Measurements from ENCODE around the gene PPP2R3B.
"Not testable (repeated sequence)": the region's sequence is repeated elsewhere in the genome, so short reads cannot be mapped to it uniquely, and the experiment has no call there.

PPP2R3B gene

DNA sequence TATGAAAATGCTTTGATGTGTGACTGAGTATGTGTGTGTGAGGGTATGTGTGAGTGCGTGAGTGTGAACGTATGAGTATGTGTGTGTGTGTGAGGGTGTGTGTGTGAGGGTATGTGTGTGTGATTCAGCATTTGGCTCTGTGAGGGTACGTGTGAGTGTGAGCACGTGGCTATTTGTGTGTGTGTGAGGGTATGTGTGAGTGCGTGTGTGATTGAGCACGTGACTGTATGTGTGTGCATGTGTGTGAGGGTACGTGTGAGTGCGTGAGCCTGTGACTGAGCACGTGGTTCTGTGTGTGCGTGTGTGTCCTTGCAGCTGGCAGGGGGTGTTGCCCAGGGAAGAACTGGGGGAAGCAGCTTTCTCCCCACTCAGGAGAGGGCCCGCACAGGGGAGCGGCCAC, 16.1 kb upstream of the PPP2R3B start:
- peak; percentile 5 for DNase-seq

DNA sequence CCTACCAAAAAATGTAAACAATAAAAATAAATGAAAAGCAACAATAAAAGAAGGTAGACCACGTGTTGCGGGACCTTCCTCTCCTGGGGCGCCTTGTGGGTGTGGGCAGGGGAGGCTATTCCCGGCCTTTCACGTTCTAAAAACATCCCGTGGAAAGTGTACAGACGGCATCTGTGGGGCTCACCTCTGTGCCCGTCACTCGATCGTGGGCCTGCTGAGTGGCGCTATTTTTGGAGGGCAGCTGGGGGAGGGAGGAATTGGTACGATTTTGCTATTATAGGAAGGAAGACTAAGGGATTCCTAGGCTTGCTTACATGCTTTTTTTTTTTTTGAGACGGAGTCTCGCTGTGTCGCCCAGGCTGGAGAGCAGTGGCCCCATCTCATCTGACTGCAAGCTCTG, 13.6 kb upstream of the PPP2R3B start:
- DNase-seq = no peak

DNA sequence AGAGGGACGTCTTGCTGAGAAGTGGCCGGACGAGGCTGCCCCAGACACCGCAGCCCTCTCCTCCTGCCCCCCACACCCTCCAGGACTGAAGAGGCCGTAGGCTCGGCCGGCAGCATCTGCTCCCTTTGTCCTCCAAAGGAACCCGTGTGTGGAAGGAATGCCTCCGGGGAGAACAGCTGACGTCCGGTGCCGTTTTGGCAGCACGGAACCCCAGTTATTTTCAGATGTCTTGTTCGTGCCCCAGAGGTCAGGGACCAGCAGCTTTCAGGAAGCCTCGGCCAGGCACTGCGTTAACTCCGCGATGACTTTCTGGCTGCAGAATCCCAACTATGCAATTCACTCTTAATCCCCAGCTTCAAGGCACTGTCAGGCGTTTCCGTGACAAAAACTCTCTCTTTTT, 10.9 kb upstream of the PPP2R3B start:
- DNase-seq = no peak

DNA sequence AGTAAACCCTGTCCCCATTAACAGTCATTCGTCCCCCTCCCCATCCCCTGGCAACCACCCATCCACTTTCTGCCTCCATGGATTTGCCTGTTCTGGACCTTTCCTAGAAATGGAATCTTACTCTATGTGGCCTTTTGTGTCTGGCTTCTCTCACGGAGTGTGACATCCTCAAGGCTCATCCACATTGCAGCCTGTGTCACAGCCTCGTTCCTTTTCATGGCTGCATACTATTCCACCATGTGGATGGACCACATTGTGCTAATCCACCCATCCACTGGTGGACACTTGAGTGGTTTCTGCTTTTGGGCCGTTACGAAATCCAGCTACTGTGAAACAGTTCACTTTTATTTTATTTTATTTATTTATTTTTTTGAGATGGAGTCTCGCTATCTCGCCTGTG, 8.1 kb upstream of the PPP2R3B start:
- DNase-seq = no peak

DNA sequence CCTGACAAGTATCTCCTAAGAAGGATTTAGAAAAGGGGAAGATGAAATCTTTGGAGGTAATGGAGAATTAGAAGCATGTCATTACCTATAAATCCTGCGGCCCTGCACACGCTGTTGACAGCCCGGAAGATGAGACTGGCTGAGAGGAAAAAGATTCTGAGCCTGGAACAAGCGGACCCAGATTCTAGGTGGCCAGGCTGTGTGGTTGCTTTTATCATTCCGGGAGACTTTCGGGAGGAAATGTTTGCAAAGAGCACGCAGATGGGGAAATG, 5.8 kb upstream of the PPP2R3B start:
- DNase-seq = no peak

DNA sequence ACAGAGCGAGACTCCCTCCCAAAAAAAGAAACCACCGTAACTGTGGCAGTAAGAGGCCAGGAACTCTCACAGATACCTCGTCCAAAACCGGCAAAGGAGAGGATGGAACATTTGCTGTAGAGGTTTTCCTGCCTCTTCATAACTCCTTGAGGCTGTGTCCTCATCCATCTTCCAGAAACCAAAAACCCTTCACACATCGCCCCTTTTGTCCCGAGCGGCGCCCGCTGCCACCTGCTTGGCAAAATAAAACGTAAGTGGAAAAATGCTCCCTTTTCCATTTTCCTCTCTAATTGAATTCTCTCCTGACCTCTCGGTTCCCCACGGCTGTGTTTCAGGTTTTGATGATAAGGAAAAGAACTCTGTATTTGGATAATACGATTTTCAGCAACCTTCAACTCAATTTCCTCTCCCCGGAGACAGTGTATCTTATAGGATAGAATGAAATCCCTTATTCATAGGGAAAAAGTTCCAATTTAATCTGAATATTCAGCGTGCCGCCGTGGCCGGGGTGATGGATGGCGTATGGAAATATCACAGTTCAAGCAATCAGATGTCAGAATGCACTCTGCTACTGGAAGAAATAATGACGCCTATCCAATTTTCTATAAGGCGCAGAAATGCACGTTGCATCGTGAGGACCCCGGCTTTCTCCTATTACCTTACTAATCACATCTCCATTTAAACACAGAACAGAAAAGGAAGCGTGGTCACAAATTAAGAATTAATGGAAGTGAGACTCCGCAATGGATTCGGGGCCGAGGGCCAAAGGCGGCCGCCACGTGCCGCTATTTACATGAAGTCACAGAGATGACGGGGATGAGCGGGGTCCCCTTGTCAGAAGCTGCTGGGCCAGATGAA, 5.2 kb upstream of the PPP2R3B start:
- DNase-seq = no peak

DNA sequence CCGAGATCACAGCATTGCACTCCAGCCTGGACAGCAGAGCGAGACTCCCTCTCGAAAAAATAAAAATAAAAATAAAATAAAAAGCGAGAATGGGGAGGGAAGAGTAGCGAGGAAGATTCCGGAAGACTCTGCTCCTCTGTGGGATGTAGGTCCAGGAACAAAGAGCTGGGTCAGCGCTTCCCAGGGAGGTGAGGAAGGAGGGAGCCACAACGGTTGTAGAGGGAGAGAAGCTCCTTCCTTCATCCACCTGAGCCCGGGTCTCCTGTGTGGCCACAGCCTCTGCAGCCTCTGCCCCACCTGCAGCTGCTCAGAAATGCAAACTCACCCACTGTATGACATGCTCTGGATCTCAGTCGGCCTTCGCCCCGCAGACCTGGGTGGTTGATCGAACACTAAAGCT, 3.8 kb upstream of the PPP2R3B start:
- no peak for DNase-seq

DNA sequence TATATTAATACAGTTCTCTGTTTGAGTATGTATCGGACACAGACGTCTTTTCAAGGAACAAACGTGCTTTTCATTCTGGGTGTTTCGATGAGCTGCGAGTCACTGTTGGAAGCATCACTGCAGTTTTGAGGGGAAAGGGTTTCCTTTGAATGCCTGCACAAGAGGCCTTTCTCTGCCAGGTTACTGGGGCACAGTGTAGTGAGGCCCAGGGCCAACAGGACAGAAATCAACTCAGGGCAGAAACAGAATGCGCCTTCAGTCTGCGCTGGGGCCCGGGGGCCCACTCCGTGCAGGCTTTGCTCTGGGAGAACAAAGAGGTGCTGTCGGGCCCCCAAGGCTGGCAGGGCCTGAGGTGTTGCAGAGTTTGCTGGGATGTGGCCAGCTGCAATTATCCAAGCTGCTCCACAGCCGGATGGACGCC, 2.3 kb upstream of the PPP2R3B start:
- DNase-seq = no peak

DNA sequence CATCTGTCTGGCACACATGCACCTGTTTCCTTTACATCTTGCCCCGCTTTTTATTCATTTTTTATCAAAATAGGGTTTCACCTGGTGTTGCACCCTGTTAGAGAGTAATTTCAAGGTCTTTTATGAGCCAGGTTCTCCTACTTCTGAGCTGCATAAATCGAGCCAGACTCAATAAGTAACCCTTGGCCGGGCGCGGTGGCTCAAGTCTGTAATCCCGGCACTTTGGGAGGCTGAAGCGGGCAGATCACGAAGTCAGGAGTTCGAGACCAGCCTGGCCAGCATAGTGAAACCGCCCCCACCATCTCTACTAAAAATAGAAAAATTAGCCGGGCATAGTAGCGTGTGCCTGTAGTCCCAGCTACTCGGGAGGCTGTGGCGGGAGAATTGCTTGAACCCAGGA, 1.0 kb upstream of the PPP2R3B start:
- DNase-seq = no peak

DNA sequence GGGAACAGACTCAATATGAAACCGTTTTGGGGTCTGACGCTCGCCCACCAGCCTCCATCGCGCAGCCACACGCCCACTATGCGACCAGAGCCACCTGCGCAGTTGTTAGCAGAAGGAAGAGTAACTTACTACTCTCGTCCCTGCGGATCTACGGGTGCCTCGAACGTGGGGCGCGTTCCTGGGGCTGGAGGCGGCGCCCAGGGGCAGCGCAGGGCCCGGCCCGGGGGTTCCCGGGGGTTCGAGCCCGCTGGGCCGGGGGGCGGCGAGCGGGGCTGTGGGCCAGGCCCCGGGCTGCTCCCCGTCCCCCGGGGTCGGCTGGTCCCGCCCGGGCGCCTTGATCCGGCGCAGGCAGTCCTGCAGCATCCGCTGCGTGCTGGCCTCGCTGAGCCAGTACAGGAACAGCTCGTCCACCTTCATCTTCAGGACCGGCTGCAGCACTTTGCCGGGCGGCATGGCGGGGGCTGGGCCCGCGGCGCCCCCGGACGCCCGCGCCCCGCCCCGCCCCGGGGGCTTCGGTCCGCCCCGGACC, 404 bp downstream of the PPP2R3B start:
- no peak for DNase-seq

DNA sequence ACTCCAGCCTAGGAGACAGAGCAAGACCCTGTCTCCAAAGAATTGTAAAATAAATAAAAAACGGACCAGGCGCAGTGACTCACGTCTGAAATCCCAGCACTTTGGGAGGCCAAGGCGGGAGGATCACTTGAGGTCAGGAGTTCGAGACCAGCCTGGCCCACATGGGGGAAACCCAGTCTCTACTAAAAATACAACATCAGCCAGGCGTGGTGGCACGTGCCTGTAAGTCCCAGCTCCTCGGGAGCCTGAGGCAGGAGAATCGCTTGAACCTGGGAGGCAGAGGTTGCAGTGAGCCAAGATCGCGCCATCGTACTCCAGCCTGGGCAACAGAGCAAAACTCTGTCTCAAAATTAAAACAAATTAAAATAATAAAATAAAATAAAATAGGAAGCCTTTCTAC, 971 bp downstream of the PPP2R3B start:
- DNase-seq = not testable (repeated sequence)

DNA sequence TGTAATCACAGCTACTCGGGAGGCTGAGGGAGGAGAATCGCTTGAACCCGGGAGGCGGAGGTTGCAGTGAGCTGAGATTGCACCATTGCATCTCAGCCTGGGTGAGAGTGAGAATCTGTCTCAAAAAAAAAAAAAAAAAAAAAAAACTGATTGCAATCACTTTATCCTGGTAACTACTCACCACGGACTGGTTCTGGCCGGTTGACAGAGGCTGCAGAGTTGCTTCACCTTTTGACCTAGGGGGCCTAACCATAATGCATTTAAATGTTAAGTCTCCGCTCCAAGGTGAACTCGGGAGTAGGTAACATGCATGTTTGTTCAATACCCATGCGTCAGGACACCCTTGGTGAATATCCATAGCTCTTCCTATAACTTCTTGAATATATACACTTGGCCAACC, 1.8 kb downstream of the PPP2R3B start:
- no peak for DNase-seq

DNA sequence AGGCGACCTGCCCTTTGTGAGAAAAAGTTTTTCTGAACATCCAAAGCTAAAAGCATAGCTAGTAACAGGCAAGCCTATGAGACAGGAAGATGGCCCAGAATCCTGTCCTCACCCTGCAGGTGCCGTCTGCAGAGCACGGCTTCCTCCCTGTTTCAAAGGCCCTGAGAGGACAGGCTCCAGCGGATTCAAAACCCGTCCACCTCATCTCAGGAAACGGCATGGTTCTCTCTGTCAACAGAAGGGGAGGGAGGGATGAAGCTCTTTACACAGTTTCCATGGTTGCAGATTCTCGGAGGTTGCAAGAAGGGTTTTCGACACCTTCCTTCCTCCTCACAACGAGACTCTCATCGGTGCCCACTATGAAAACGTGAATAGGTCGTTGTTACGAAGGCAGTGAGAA, 8.3 kb downstream of the PPP2R3B start:
- DNase-seq = no peak

DNA sequence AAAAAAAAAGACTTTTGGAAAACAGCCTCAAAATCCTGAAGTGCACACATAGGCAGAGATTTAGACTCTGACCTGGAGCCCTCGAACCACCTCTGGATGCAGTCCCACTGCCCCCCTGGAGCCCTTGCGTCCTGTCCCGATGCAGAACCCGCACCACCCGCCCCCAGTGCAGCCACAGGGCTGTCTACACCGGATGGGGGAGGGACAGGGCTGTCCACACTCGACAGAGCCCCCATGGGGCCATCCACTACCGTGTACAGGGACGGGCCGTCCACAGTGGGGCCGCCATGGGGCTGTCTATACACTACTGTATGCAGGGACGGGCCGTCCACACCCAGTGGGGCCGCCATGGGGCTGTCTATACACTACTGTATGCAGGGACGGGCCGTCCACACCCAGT, 10.5 kb downstream of the PPP2R3B start:
- not testable (repeated sequence) for DNase-seq

DNA sequence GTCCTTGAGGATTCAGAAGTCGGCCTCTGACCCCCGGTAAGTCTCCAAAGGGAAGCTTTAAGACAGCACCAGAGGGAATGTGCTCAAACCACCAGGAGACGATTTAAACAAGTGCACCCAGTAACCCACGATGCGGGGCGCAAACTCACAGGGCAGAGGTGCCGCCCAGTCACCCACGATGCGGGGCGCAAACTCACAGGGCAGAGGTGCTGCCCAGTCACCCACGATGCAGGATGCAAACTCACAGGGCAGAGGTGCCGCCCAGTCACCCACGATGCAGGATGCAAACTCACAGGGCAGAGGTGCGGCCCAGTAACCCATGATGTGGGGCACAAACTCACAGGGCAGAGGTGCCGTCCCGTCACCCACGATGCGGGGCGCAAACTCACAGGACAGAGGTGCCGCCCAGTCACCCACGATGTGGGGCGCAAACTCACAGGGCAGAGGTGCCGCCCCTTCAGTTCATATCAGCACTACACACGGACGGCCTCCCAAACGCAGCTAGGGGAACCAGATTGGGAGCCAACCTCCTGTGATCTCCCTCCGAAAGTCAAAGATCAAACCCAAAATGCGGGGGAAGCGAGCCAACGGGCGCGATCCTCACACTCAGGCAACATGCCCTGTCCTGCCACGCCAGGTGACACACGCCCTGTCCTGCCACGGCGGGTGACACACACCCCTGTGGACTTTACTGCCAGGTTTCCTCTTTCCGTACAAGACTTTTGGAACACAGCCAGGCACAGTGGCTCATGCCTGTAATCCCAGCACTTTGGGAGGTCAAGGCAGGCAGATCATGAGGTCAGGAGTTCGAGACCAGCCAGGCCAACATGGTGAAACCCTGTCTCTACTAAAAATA, 11.3 kb downstream of the PPP2R3B start:
- no peak for DNase-seq

DNA sequence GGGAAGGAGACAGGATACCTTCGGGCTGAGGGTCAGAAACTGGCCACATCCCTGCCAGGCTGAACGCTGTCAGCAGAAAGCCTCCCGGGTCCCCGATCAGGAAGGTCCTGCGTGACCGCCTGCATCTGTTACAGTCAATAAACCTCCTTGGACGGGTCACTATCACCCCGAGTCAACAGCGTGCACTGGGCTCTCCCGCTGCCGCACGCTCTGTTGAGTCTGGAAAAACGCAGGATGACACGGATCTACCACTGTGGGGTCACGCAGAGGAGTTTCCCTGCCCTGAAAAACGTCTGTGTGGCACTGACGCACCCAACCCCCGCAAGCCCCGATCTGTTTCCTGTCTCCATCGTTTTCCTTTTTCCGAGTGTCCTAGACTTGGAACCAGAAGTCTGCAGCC, 12.1 kb downstream of the PPP2R3B start:
- no peak for DNase-seq

DNA sequence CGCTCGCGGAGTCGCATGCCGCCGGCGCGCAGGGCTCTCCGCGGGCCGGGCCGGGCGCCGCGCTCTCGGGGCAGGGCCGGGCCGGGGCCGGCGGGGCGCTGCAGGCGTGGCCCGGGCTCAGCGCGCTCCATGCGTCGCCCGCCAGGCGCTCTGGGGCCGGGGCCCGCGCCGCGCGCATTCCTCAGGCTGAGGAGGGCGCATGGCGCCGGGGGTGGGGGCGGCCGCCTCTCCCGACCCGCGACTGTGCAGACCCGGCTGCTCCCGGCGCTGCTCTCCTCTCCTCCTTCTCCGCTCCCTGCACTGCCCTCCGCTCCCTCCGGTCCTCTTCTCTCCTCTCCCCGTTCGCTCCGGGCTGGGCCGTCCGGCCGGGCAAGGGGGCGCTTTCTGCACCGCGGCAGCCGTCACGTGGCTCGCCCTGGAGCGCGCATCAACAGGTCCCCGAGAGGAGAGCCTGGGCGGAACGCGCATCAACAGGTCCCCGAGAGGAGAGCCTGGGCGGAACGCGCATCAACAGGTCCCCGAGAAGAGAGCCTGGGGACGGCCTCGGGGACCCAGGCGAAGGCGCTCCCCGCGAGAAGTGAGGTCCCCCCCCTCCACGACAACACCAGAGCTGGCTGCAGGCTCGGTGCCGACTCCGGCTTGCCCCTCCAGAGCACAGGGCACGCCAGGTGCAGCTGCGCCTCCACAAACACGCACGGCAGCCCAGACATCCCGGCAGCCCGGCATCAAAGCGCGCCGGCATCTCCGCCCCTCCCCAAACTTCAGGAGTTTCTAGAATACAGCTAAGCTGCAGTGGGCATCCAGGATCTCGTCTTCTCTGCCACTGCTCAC, 12.9 kb downstream of the PPP2R3B start:
- DNase-seq = no peak

DNA sequence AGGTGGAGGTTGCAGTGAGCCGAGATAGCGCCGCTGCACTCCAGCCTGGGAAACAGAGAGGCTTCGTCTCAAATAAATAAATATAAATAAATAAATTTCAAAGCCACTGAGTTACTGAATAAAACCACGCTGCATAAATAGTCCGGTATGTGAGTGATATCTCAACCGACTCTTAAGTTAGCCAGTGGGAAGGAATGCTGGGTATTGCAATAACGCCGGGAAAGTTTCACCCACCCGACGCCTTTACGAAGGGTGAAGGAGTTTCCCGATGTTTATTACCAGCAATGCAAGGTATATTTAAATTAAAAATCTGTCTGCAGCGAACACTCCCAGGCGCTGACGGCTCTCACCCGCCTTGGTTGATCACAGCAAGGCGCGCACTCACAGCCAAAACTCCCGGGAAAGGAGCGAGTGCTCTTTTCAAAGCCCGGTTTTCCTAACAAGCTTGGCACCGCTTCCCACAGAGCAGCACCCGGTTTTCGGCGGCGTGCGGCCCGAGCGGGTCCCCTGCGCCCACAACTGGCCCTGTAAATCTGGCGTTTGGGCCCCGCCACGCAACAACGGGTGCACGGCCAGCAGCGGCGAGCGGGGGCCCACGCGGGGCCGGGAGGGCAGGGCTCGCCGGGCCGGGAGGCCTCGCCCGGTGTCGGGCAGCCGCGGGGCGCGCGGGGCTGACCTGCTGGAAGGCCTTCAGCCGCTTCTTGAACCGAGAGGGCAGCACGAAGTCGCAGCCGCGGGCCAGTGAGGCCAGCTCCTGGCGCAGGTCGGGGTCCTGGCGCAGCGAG, 13.7 kb downstream of the PPP2R3B start:
- no peak for DNase-seq

DNA sequence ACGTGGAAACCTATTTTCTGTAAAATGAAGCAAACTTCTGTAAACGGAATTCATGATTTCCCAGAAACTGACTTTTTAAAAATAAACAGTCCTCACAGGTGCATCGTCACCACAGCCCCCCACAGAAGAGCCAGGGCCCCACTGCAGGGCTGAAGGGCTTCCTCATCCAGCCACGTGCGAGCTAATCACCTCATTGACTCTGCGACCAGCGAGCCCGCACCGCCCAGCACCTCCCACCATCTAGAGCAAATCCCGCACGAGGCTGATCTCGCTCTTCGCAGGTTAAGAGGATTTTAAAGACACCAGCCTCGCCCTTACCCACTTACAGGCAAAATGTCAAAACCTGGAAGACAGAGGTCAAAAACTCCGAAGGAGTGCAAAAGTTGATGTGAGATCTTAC, 14.8 kb downstream of the PPP2R3B start:
- no peak for DNase-seq

DNA sequence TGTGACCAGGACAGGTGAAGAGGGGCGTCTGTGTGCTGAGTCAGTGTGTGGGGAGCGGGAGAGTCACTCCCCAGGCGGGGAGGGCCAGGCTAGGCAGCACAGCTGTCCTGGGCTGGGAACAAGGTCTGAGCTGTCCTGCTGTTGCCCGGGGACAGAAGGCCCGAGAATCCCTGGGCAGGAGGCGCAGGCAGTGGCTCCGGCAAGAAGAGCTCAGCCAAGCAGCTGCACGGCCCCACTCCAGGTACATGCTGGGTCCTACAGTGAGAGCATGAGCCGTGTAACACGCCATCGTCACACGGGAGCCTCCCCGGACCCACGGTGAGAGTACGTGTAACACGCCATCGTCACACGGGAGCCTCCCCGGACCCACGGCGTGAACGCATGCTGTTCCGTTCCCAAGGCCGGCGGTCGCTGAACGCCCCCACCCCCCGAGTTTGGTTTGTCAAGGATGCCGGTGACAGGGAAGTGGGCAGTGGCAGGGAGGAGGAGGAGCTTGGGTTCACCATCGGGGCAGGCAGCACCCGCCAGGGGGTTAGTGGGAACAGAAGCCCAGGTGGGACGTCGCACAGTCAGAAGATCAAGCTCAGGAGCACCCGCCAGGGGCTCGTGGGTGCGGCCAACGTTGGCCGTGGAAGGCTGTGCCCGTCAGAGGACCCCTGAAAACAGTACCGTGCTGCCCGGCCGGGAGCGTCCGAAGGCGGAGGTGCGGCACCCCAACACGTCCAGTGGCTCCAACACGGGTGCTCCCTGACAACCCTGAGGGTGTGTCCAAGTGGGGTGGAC, 15.6 kb downstream of the PPP2R3B start:
- no peak for DNase-seq

DNA sequence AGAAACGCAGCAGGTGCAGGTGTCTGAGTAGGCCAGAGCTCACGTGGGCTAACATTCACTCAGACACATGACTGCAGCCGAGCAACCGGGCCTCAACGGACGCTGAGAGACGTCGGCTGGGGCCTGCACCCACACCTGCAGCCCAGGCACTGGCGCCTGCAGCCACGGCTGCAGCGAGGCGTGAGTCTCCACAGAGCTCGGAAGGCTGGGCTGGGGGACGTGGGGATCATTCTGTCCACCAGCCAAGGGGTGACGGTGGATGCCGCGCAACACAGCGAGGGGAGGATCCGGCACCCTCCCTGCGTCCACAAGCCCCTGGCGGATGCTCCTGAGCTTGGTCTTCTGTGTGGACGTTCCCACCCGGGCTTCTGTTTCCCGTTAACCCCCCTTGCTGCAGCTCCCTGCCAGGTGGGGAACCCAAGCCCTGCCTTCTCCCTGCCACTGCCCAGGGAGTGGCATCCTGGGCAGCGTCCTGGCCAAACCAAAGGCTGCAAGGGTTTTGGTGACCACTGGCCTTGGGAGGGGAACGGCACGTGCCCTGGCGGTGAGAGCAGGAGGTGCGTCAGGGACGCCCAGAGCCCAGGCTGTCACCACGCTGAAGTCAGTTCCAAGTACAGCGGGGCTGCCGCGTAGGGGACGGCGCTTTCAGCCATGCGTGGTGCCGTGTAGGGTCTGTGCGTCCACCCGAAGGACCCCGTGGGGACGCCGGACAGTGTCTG, 16.3 kb downstream of the PPP2R3B start:
- DNase-seq = no peak
